GM18861 (cell line): Measurements from ENCODE around the gene EHD4.

Source experiments
- ATAC-seq: cut with Tn5 transposase; IDR thresholded peaks from one replicate; pipeline ENCODE4 v1.9.1; 2021; ENCODE audit not compliant: unreplicated experiment

EHD4 gene

GRCh38 chr15:41995476-41995855, 23.1 kb upstream of the EHD4 start:
- no peak for ATAC-seq

- no peak for ATAC-seq
These were observed 22.6 kb upstream of the EHD4 start for GRCh38 chr15:41994772-41995475.

- no peak for ATAC-seq
These were observed 21.9 kb upstream of the EHD4 start for GRCh38 chr15:41994171-41994650.

GRCh38 chr15:41993472-41994170, 21.3 kb upstream of the EHD4 start:
- ATAC-seq: no peak

GRCh38 chr15:41992803-41993190, 20.4 kb upstream of the EHD4 start:
- ATAC-seq: no peak

- no peak for ATAC-seq
These were observed 19.9 kb upstream of the EHD4 start for GRCh38 chr15:41992151-41992802.

GRCh38 chr15:41990691-41991090, 18.3 kb upstream of the EHD4 start:
- no peak for ATAC-seq

- ATAC-seq: no peak
These were observed 17.9 kb upstream of the EHD4 start for GRCh38 chr15:41990243-41990605.

GRCh38 chr15:41989573-41990242, 17.4 kb upstream of the EHD4 start:
- ATAC-seq: no peak

- ATAC-seq: no peak
These were observed 16.7 kb upstream of the EHD4 start for GRCh38 chr15:41988896-41989572.

- ATAC-seq: no peak
These were observed 15.5 kb upstream of the EHD4 start for GRCh38 chr15:41987925-41988275.

- no peak for ATAC-seq
These were observed 15.0 kb upstream of the EHD4 start for GRCh38 chr15:41987246-41987924.

GRCh38 chr15:41985236-41986160, 13.1 kb upstream of the EHD4 start:
- no peak for ATAC-seq

- ATAC-seq: no peak
These were observed 12.3 kb upstream of the EHD4 start for GRCh38 chr15:41984622-41985021.

GRCh38 chr15:41983621-41984571, 11.5 kb upstream of the EHD4 start:
- no peak for ATAC-seq

GRCh38 chr15:41983221-41983620, 10.9 kb upstream of the EHD4 start:
- ATAC-seq: no peak

- ATAC-seq: no peak
These were observed 10.0 kb upstream of the EHD4 start for GRCh38 chr15:41982133-41982930.
